HUDEP-2 (cell line): Measurements from ENCODE around the gene PRICKLE2.
A peak's percentile ranks its signal among the peaks of the same experiment; 100 is the strongest.

Experiments
- DNase-seq, 76 experiments: peaks; one replicate each; lab custom pipeline; 2025; ENCODE audit not compliant: unreplicated experiment in 76 of 76; lab: John Stamatoyannopoulos, UW

Gene PRICKLE2

DNA sequence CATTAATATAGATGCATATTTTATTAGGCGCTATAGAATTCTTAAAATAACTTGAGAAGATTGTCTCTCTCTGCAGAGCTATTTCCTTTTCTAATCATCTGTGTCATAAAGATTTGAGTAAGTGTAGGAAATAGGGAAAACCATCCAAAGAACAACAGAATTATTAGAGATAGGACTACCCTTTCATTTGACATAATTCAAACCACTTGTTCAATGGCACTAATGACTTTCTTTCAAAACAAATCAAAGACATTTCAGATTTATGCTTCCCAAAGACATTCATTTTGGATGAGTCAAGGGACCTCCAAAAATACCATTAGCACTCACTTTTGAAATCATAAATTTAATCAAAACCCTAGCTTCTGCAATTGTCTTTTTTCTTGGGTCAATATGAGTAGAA lies 29.5 kb downstream of the PRICKLE2 start:
- no peak for DNase-seq

DNA sequence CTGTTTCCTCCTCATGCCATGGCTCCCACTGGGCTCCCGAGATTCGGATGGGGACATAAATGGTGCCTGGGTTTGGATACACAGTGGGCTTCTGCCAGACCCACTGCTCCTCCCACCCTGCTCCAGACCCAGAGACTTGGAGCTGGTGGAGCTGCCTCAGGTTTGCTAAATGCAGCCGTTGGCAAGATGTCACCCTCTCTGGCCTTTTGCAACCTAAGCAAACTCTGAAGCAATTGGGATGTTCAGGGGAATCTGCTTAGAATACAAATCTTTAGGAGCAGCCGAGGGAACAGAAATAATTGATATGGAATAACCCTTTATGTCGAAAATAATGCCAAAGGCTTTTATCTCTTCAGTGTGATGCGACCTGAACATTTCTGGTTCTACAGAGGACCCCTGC lies 33.4 kb downstream of the PRICKLE2 start:
- DNase-seq = no peak

DNA sequence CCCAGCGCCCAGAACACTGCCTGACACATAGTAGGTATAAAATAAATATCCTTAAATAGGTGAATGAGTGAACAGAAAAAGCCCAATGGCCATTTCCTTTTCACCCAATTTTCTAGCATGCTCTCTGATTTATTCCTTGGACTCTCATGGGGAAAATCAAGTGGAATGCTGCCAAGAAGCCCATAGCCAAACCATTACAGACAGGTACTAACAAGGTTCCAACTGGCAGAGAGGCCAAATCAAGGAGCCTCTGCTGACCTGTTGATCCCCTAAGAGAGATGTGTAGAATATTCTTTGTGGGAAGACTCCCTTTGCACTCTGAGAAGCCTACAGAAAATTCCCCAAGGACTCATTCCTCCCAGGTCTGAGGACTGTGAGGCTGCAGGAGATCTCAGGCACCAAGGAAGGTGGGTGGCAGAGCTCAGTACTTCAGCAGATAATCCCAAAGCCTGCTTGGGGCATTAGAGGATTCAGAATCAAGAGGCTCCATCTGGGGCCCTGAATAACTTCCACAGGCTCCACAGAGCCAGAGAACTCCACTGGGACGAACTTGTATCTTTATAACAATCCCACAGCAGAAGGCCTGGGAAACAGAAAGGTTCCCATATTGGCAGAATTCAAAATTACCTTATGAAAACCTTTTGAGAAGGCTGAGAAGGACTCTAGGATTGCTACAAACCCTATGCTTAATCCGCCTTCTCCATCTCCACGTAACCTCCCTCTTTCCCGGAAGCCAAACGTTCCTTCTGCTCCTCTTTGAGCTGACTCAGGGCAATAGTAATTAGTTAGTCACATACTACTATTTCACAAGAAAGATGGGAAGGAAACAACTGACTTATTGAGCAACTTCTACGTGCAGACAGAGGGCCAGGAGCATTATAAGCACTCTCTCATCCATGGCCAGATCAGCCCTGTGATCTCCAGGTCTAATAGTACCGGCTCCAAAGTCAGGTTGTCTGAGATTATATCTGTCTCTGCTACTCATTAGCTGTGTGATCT lies 34.5 kb downstream of the PRICKLE2 start:
- no peak for DNase-seq

DNA sequence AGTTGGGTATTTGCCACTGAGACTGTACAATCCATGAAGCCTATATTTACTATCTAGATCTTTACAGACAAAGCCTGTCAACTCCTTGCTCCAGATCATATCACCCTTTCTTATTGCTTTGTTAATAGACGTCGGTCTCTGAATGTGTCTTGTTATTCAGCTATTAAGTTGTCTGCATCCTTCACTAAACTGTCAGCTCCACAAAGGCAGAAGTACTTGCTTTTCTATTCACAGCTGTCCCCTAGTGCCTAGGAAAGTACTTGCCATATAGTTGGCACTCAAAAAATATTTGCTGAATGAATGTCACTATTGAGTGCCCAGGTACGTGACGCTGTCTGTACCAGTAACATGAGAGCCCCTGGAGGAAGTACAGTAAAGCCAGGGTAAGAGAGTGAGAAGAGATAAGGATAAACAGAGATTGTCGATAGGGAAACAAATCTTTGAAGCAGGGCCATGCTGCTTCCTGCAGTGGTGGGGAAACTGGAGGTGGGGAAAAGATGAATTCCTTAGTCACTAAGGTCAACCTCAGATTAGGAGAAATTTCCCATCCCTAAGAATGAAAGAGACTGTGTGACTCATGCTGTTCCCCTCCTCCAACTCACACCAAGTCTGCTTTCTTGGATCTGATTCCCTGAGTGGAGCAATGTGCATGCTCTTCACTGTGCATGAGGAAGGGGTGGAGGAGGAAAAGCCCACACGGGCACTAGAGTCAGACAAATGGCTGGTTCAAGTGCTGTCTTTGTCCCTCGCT lies 36.3 kb downstream of the PRICKLE2 start:
- DNase-seq = no peak

DNA sequence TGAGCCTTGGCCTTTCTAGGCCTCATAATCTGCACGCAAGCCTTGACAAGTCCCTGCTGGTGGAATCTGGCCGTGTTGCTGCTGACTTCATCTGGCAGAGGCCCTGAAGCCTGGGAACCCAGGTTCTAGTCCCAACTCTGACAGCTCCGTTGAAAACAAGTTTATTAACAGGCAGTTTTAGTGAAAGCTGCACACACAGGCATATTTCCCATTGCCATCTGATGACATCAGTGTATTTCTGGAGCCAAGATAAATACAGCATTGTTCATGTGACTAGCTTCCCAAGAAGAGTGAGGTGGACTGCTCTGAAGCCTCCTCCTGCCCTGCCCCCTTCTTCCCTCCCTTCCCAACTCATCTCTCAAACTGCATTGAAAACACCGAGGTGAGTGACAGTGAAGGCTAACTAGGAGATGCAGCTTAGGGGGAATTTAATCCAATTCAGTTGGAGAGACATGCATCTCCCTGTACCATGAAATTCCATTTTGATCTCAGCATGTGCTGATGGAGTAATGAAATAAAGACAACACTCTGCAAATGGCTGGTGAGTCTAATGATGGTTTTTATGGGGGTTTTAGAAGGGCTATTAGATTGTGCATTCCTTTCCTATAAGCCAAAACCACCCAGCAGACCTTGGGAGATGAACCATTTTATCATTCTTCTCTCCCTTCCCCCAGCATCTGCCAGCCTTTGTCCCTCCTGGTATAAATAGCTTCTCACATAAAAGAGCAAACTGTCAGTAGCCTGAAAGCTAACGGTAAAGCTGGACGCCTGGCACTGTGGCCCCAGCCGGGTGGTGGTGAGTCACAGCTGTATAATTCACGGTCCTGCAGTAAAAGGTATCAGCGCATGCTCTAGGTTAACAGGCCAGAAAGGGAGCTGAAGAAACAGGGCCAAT lies 38.0 kb downstream of the PRICKLE2 start:
- DNase-seq = no peak

DNA sequence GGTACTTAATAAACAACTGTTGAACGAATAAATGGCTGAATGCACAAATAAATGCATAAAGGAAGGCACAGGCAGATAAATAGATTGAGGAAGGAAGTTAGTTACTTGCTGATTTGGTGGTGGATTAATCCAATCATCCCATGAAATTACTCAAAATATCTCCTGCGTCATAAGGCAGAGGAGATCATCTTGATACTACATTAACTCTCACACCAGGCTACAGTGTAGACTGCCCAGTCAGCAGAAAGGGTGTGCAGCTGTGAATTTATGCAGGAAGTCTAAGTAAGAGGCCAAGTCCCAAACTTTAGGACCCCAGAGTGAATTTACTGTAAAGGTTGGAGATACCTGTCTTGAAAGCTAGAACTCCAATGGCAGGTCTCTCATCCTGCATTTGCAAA lies 38.6 kb downstream of the PRICKLE2 start:
- DNase-seq = no peak

DNA sequence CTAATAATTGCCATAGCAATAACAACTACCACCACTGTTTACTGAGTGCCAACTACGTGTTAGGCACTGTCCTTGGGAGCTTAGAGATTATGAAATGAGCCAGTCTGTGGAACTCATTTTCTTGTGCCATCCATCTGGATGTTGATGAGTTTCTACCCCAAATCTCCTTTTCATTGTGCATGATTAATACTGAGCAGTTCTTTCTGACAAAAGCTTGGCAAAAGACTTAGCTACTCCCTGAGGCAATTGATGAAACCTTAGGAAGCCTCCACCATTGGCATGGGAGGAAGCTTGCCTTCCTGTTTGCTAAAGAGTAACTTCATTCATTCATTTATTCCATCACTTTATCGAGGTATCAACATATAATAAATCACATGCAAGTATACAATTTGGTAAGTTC lies 39.8 kb downstream of the PRICKLE2 start:
- no peak for DNase-seq

DNA sequence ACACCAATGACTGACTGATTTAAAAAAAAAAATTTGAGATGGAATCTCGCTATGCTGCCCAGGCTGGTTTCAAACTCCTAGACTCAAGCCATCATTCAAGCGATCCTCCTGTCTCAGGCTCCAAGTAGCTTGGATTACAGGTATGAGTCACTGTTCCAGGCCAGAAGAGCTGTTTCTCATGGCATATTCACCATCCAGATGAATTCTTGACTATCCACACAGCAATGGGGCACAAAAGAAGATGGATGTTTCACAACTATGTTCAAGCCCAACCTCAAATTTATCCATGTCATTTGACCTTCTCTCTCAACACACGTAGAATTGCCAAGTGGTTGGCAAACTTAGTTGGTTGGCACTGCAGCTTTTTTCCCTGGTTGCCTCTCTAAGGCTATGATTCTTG lies 40.6 kb downstream of the PRICKLE2 start:
- DNase-seq = no peak

DNA sequence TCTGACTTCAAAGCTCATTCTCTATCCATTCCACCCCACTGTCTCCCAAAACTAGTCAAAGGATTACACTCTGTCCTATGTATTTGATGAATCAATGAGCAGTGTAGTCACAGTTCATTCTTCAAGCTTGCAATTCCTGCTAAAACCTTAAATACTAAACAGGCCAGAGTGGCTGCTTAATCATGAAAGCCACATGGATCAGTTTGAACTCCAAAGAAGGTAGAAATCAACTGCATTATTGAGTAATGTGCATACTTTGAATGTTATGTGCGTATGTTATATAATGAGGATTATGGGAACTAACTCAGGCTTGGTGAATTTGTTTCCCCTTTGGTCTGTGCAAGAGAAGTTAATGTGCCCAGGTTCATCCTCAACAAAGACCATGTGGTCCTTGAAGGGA lies 45.4 kb downstream of the PRICKLE2 start:
- DNase-seq = no peak

DNA sequence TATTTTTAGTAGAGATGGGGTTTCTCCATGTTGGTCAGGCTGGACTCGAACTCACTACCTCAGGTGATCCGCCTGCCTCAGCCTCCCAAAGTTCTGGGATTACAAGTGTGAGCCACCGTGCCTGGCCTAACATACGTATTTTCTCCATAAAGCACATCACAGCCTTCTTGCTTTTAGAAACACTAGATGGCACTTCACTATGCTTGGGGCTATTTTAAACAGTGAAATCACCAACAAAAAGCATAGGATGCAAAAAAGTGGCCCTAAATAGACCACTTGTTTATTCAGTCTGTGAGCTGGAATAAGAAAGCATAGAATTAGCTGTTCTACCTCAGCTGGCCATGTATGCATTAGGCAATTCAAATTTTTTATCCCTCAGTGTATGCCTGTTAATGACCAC lies 46.0 kb downstream of the PRICKLE2 start:
- no peak for DNase-seq

DNA sequence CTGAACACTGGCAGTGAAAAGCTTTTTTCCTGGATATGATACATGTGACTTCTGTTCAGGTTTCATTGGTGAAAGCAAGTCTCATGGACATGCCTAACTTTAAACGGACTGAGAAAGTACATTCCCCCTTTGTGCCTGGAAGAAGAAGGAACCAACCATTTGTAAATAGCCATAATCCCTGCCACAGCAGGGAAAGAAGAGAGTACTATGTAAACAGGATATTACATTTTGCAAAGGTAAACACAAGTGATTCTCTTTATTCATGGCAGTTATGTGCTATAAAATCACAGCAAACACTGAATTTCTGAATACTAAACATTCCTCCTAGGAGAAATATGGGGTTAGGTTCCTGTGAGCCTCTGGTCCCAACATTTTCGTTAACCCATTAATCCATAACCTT lies 46.8 kb downstream of the PRICKLE2 start:
- no peak for DNase-seq

DNA sequence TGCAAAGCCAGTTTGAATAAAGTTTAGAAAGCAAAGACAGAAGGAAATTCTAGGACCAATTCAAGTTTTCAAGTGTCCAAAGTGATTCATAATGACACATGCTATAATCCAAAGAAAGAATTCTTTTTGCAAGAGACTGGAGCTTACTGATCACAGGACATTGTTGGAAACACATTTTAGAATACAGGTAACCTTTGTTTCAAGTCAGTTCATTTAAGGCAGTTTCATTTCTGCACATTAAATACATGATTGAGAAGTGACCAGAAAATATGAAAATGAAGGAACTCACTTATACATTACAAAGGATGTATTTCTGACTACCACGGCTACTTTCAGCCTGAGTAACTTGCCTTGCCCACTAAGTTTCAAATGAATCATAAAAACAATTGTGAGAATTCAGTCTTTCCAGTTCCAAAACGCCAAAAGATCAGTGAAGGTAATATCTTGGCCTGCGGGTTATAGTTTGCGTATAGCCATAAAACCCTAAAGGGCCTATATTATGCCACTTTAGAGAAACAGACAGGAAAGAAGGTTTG lies 48.7 kb downstream of the PRICKLE2 start:
- no peak for DNase-seq

DNA sequence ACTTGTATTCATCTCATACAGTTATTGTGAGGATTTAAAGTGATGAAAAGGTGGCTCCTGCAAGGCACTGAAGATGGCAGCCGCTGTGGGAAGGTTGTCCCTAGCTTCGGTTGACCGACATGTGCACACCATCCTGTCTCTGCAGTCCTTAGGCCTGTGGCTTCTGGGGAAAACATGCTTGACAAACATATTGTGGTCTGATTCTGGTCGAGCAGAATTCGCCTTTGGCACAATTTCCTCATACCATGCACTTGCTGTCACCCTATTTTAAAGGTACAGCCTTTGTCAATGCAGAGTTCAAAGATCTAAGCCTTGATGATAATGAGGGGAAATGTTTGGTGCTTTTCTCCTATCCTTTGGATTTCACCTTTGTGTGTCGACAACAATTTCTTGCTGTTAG lies 50.9 kb downstream of the PRICKLE2 start:
- DNase-seq = no peak

DNA sequence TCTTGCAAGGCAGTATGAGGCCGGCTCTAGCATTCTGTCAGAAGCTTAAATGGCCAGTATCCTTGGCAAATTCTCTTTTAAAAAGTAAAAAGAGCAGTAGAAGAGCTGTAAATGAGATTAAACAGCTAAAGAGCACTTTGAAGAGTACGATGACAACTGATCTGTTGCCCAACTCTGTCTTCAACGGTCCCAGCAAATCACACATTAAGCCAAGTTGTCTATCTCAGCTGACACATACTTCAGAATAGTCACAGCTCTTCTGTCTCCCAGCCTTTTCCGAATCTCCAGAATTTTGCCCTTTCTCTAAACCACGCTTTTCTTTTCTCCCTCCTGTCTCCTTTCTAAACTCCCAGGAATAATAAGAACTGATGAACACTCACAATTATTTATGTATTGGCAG lies 51.7 kb downstream of the PRICKLE2 start:
- DNase-seq = no peak

DNA sequence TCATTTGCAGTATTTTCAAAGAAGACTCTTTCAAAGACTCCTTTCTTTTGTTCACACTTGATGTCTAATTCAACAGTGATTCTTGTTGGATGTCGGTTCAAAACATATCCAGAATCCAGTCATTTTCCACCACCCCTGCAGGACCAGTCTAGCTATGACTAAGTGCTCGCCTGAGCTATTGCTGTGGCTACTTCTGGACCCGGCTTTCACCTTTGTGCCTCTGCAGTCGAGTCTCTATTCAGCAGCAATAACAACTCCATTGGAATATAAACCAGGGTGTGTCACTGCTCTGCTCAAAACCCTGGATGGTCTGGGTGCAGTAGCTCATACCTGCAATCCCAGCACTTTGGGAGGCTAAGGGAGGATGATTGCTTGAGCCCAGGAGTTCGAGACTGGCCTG lies 55.0 kb downstream of the PRICKLE2 start:
- no peak for DNase-seq

DNA sequence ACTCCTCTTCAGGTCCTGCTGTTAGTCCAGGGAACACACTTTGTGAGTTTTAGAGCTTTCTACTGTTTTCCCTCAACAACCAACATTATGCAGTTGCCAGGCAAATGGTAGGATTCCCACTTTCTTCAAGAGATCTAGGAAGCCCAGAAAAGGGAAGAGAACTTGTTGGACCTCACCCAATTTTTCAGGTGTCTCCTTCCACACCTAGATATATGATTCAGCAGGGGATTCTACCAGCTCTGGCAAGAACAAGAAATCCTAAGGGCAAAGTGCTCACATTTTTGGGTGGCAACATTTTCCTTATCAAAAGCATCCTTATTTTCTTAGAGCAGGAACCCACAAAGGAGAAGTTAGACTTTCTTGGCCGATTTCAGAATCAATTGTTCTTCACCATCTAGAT lies 57.4 kb downstream of the PRICKLE2 start:
- DNase-seq = no peak

DNA sequence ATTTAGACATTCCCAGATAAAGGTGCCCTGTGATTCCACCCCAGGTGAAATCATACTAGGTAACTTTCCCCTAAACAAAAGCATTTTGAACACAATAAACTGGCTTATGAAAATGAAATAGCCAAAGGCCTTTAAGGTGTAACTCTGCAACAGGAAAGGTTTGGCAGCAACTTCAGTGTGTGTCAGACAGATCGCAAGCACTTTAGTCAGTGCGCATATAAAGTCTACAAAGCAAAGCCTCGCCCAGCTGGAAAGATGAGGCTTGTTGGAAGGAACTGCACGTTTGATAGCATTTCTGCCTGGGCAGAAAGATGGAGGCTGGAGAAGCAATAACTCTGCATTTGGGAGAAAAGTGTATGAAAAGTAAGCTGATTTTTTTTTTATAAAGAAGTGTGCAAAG lies 57.9 kb downstream of the PRICKLE2 start:
- DNase-seq = no peak

DNA sequence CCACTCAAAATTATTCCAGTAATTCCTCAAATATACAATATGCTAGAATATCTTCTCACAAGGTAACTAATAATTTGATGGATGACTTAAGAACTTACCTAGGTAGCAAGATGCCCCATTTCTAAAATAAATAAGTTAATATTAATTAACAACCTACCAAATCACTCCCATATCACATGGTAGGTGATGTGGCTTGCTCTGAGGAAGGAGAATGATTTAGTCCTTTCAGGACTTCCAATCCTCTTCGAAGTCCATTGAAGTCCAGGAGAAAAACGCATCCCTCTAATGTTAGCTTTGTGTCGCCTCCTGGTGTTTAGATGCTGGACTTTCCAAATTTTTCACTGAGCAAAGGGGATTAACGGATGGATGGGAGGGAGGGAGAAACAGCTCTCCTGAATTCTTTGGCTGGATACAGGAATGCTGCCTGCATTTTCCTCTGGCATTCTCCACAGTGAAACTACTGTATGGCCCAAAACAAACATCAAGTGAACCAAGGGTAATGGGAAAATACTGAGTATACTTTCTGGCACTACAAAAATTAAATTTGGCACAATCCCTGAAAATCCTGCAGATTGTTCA lies 58.6 kb downstream of the PRICKLE2 start:
- peak in 1 of 76 experiments; percentile 0 for DNase-seq

DNA sequence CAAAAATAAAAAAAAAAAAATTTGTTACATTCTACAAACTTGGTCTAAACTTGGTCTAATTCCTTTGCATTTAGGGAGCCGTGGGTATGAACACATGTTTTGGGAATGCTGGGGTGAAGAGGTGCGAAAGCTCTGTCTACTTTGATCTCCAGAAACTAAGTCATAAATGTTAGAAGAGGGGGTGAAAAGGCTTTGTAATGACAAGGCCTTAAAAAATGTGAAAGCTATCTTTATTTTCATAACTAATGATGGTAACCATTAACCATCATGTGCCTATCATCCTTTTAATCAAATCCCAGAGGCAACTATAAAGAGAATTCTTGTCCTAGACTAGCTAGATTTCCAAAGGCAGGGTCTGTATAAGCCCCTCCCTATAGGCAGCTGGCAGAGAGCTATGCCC lies 60.9 kb downstream of the PRICKLE2 start:
- DNase-seq = no peak

DNA sequence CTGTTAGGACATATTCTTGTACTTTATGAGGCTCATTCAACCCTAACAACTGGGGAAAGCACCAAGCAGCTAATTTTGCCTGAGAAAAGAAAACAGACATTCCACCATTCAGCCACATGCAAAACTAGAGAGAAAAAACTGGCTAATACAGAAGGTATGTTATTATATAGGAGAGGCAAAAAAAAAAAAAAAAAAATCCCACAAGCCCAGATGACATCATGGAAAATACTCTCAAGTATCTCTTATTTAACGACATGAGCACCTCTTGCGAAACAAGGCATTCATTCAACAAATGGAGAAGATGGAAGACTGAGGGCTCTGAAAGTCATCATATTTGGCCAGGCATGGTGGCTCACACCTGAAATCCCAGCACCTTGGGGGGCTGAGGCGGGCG lies 61.5 kb downstream of the PRICKLE2 start:
- no peak for DNase-seq
